Measurements from ENCODE around the gene KRT85.

DNA sequence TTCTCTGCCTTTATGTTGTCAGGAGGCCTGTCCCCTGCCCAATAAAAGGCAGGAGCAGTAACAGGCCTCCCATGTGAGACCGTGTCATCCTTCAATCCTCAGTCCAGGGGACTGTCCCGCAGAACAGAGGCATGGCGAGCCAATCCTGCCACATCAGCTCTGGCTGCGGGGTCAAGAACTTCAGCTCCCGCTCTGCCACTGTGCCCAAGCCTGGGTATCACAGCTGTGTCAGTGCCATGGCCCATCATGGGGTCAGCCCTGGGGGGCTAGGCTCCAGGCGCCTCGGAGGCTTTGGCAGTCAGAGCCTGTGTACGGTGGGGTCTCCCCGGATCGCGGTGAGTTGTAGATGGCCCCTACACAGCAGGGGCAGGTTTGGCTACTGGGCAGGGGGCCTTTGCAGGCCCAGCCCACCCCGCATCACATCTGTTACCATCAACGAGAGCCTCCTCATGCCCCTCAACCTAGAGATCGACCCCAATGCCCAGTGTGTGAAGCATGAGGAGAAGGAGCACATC, 26.2 kb downstream of the KRT85 start:
- no peak for TF ChIP-seq POLR2AphosphoS5 (IDR thresholded peaks at IDR 0.05; ENCODE audit: borderline replicate concordance, low read depth, low read length)
- no peak for TF ChIP-seq EZH2 (IDR thresholded peaks at IDR 0.05)

Data from SK-N-MC (cell line).